ENCODE results near the gene KCNJ14.
A peak's percentile ranks its signal among the peaks of the same experiment; 100 is the strongest.

KCNJ14 gene

GRCh38 chr19:48510421-48511268 is 55.3 kb downstream of the KCNJ14 start:
- DNase-seq: peak; percentile 68

DNA sequence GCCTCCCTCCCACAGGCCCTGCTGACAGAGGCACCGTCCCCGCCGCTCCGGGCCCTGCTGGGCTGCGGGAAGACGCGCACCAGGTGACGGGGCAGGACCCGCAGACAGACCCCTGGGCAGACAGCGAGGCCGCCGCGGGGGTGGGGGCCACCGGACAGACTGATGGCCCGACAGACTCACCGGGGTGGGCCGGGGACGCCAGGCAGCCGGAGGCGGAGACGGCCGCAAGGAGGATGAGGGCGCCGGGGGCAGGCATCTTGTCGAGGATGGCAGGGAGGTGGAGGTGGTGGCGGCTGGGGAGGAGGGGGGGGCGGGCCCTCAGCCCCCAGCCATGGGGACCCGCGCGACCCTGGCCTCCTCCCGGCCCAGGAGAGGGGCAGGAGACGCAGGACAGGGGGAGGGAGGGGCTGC is 56.0 kb downstream of the KCNJ14 start:
- DNase-seq: peak; percentile 5

- DNase-seq: peak; percentile 75
Measured at GRCh38 chr19:48511800-48512503, 56.6 kb downstream of the KCNJ14 start, which contains the start of gene LMTK3. LMTK3 (minus strand) TSS chr19:48511835; CDS start chr19:48511576, 259 bp downstream.

- DNase-seq: no peak
Measured at GRCh38 chr19:48512504-48513288, 57.3 kb downstream of the KCNJ14 start.

GRCh38 chr19:48513289-48514122 is 58.1 kb downstream of the KCNJ14 start:
- DNase-seq: peak; percentile 70

DNA sequence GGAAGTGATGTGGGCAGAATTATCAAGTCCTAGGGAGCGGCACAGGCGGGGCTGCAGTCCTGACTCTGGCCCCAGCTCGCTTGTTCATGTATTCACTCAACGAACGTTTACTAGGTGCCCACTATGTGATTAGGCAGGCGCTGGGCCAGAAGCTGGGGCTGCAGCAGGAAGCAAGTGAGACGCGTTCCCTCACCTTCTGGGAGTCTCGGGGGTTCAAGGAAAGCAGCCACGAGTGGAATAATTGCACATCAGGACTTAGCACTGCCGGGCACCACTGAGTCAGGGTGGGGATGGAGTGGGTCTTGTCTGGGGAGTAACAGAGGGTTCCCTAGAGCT is 58.7 kb downstream of the KCNJ14 start:
- no peak for DNase-seq

- DNase-seq: no peak
Measured at GRCh38 chr19:48516536-48516935, 61.2 kb downstream of the KCNJ14 start.

Measured in stimulated activated naive CD4-positive, alpha-beta T cell treated with Interleukin-2 at 50 U/mL for 16 hours (primary cell).